ENCODE results near the gene UPP1. TPM values are rescaled to one million over a fixed set of nuclear protein-coding genes. Genes with fewer than 3 reads are reported as not detected.

UPP1 gene
- total and polyA plus RNA-seq, 2 of the 4 experiments (the other 2 are of a cell fraction), result 3.9 to 14.5 TPM

GRCh38 chr7:48132792-48133191 is 43.7 kb downstream of the UPP1 start:
- no peak overlapping the region for H2BK5ac ChIP-seq (ENCODE audit: low read depth, low read length, poor library complexity, severe bottlenecking)
- no peak overlapping the region for H3K4me2 ChIP-seq (ENCODE audit: low read depth, low read length)
- no peak overlapping the region for H3K23ac ChIP-seq (ENCODE audit: low read depth, low read length)
- H4K8ac ChIP-seq (ENCODE audit: low read depth in 2 of 2, low read length in 2 of 2), result no peak overlapping the region
- H3K4ac ChIP-seq (ENCODE audit: low read depth, low read length), result no peak overlapping the region
- H3K27ac ChIP-seq (ENCODE audit: insufficient read depth, low read length), result no peak overlapping the region
- no peak overlapping the region for H4K91ac ChIP-seq (ENCODE audit: insufficient read depth, low read depth, low read length)
- 0 out of 2 replicates have a peak, but pooled peaks have one; percentile 29 for TF ChIP-seq MAFK (IDR thresholded peaks at IDR 0.05; ENCODE audit: low read depth, low read length)
- TF ChIP-seq FOS (IDR thresholded peaks at IDR 0.05; ENCODE audit: low read depth, low read length), result no peak
- no peak overlapping the region for H3K18ac ChIP-seq (ENCODE audit: low read depth, low read length)
- no peak overlapping the region for H3K14ac ChIP-seq (replicated peaks; ENCODE audit: low read depth, low read length)
- in situ Hi-C loops (cut with MboI; ENCODE audit: low sequenced_read_pairs) (no loop called here), dilution Hi-C loops (cut with HindIII; ENCODE audit: low sequenced_read_pairs, unreplicated experiment) (no loop called here), intact Hi-C loops (cut with micrococcal nuclease) (no loop called here)
- H4K5ac ChIP-seq (ENCODE audit: low read depth, low read length), result no peak overlapping the region
- CTCF ChIA-PET, result no interaction called here
- no peaks in the 10 kb centered on the region for H3K9me3 ChIP-seq (ENCODE audit: control insufficient read depth, insufficient read depth, low read length)
- no peak overlapping the region for H3K9ac ChIP-seq (ENCODE audit: low read depth, low read length)
- no peaks in the 10 kb centered on the region for H4K20me1 ChIP-seq (ENCODE audit: insufficient read depth, low read length)
- no peak overlapping the region for H2BK120ac ChIP-seq (ENCODE audit: low read depth, low read length)
- H3K4me3 ChIP-seq (ENCODE audit: insufficient read depth, low read depth, low read length), result no peak overlapping the region
- ATAC-seq (ENCODE audit: low read depth) (no peak), DNase-seq (no peak)
- H3K79me1 ChIP-seq (ENCODE audit: low read depth in 1 of 2, low read length in 2 of 2), result no peaks in the 10 kb centered on the region
- no peak overlapping the region for H2BK20ac ChIP-seq (ENCODE audit: low read depth, low read length)
- no TSS peak for BruUV-seq (replicated peaks)
- peaks cover 3% of the 10 kb centered on the region; the same call in 1 of the 2 replicates for H3K9me1 ChIP-seq (ENCODE audit: insufficient read depth, low read length)
- H2AFZ ChIP-seq (replicated peaks; ENCODE audit: low read length, poor library complexity), result no peak overlapping the region
- H2AK5ac ChIP-seq (ENCODE audit: low read depth, low read length), result no peak overlapping the region
- no peak overlapping the region for H2AK9ac ChIP-seq (replicated peaks; ENCODE audit: low read depth, low read length, poor library complexity)
- H3K4me1 ChIP-seq (ENCODE audit: control insufficient read depth, insufficient read depth, low read length), result no peaks in the 10 kb centered on the region; the same call in none of the 2 replicates
- H3K27me3 ChIP-seq (ENCODE audit: control insufficient read depth, insufficient read depth, low read length), result no peaks in the 10 kb centered on the region
- POLR2A ChIA-PET (ENCODE audit: unreplicated experiment), result no interaction called here
- H3K56ac ChIP-seq (ENCODE audit: extremely low read depth, insufficient read depth, low read length), result no peak overlapping the region
- H3K36me3 ChIP-seq (ENCODE audit: control insufficient read depth, insufficient read depth, low read length), result no peaks in the 10 kb centered on the region
- H2BK15ac ChIP-seq (ENCODE audit: low read depth, low read length), result no peak overlapping the region

Data from IMR-90 (cell line).